Keratinocyte (primary cell): ENCODE data around the gene ADGRV1. TPM values are rescaled to one million over a fixed set of nuclear protein-coding genes. Genes with fewer than 3 reads are reported as not detected.

Experiments
- DNase-seq: peaks from one replicate; pipeline ENCODE4 v3.0.0-alpha.2; 2011; ENCODE audit warnings: low read depth, missing footprints, low spot score
- FAIRE-seq: peaks from 2 replicates; lab custom pipeline; 2011; peaks lifted over from hg19 to GRCh38; lab: Jason Lieb, UNC
- H2AFZ ChIP-seq: 2 replicates; pipeline ENCODE4 v1.6.0; 2012; ENCODE audit warnings: low read length, control low read depth, inconsistent platforms; ENCODE audit not compliant: control insufficient read depth
- H3K27ac ChIP-seq: 2 replicates; pipeline ENCODE4 v1.5.1; 2011; ENCODE audit warnings: low read length; ENCODE audit not compliant: control insufficient read depth, insufficient read depth
- H3K27me3 ChIP-seq: 3 replicates; pipeline ENCODE4 v1.6.0; 2011; ENCODE audit warnings: low read length; ENCODE audit not compliant: control insufficient read depth, insufficient read depth; ENCODE audit errors: extremely low read depth
- H3K36me3 ChIP-seq, 2 experiments: 2 replicates in 1 of 2; 3 replicates in 1 of 2; pipeline ENCODE4 v1.5.1; 2011; ENCODE audit warnings: low read length in 2 of 2, mild to moderate bottlenecking in 1 of 2; ENCODE audit not compliant: control insufficient read depth in 2 of 2, insufficient read depth in 2 of 2; ENCODE audit errors: extremely low read depth in 1 of 2
- H3K4me1 ChIP-seq: 3 replicates; pipeline ENCODE4 v1.5.1; 2011; ENCODE audit warnings: low read length; ENCODE audit not compliant: control insufficient read depth, insufficient read depth; ENCODE audit errors: extremely low read depth
- H3K4me2 ChIP-seq: 3 replicates; pipeline ENCODE4 v1.6.0; 2011; ENCODE audit warnings: low read depth, low read length; ENCODE audit not compliant: control insufficient read depth, insufficient read depth; ENCODE audit errors: extremely low read depth
- H3K4me3 ChIP-seq, 3 experiments: fragments of 200-600 bp in 1 of 3; sonication (generic) in 1 of 3; 2 replicates in 2 of 3; 3 replicates in 1 of 3; pipeline ENCODE4 v1.5.1; 2011 to 2016; ENCODE audit warnings: low read length in 3 of 3, mild to moderate bottlenecking in 3 of 3, control low read depth in 2 of 3, inconsistent platforms in 1 of 3, low read depth in 1 of 3, mixed read lengths in 1 of 3, mixed run types in 1 of 3, moderate library complexity in 1 of 3; ENCODE audit not compliant: control insufficient read depth in 2 of 3, insufficient read depth in 2 of 3; ENCODE audit errors: extremely low read depth in 1 of 3
- H3K79me2 ChIP-seq: 2 replicates; pipeline ENCODE4 v1.6.0; 2012; ENCODE audit warnings: low read length; ENCODE audit not compliant: control insufficient read depth, insufficient read depth
- H3K9ac ChIP-seq: 3 replicates; pipeline ENCODE4 v1.6.0; 2011; ENCODE audit warnings: low read length; ENCODE audit not compliant: control insufficient read depth, insufficient read depth; ENCODE audit errors: extremely low read depth
- H3K9me1 ChIP-seq: 3 replicates; pipeline ENCODE4 v1.6.0; 2011; ENCODE audit warnings: low read length; ENCODE audit not compliant: control insufficient read depth, insufficient read depth; ENCODE audit errors: extremely low read depth
- H3K9me3 ChIP-seq: 2 replicates; pipeline ENCODE4 v1.5.1; 2012; ENCODE audit warnings: low read depth, low read length; ENCODE audit not compliant: control insufficient read depth
- H4K20me1 ChIP-seq: 3 replicates; pipeline ENCODE4 v1.6.0; 2011; ENCODE audit warnings: low read length; ENCODE audit not compliant: control insufficient read depth, insufficient read depth; ENCODE audit errors: extremely low read depth
- EZH2 ChIP-seq: IDR thresholded peaks from one replicate; pipeline ENCODE4 v1.6.1; 2012; ENCODE audit warnings: inconsistent platforms, mild to moderate bottlenecking, low read length, moderate library complexity
- dilution Hi-C: fragments of 300-500 bp; cut with MboI; formaldehyde crosslinking; loops from one replicate; pipeline ENCODE4 v1.7.0; 2020; ENCODE audit warnings: low sequenced_read_pairs; ENCODE audit not compliant: extremely low pct_ligation_motif_present
- polyA plus RNA-seq, 5 experiments: library from polyadenylated mRNA; depleted of rRNA in 3 of 5; stranded (reverse) in 3 of 5; stranded (forward) in 1 of 5; unstranded in 1 of 5; fragments of >200 nt; gene quantifications; 1 replicate in 1 of 5; 2 replicates in 3 of 5; 3 replicates in 1 of 5; pipeline versions ENCODE4 v1.2.1 to v1.2.3, GENCODE V29; 2011 to 2012; ENCODE audit warnings: missing spikeins in 2 of 5, low read depth in 1 of 5, low replicate concordance in 1 of 5
- TF ChIP-seq, protein P1 (sequence below), 3 experiments: IDR thresholded peaks in 1 of 3; conservative IDR thresholded peaks in 1 of 3; optimal IDR thresholded peaks in 1 of 3; 2 replicates in 2 of 3; 3 replicates in 1 of 3; pipeline versions ENCODE3 to v1.5.1; 2011; ENCODE audit warnings: low read length in 3 of 3, mild to moderate bottlenecking in 3 of 3, moderate library complexity in 2 of 3, control low read depth in 1 of 3, inconsistent platforms in 1 of 3; ENCODE audit not compliant: insufficient read depth in 2 of 3; ENCODE audit errors: extremely low read depth in 1 of 3

ADGRV1 gene
- polyA plus RNA-seq, 1 donor (not counting 4 experiments of a cell fraction or from before 2014, with no cell fraction given): 0.05 TPM

DNA sequence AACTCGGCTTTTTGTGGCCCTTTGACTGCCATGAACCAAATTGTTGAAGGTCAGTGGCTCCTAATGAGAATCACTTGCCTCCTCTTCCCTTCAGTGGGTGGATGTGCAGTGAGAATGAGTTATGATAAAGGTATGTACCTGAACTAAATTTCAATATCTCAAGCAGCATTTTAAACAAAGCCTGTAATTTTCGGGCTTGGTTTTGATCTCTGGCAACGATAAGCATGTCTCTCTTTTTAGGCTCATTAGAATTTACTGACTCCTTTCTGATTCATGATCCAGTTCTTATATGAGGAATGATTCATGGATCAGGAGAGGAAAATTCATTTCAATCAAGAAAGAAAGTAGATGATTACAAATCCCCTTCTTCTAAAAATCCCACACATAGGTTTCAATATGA is 519.0 kb downstream of the ADGRV1 start:
- Histone ChIP-seq H3K9me3 (no peaks in the 10 kb centered on the region), H3K9me1 (no peaks in the 10 kb centered on the region), H3K4me1 (peaks cover 25% of the 10 kb centered on the region), H3K27me3 (no peaks in the 10 kb centered on the region), H3K4me3 (no peak overlapping the region), H3K9ac (no peak overlapping the region), H3K79me2 (no peaks in the 10 kb centered on the region), H3K4me2 (peak overlapping the region; percentile 57), H3K36me3 (no peaks in the 10 kb centered on the region), H3K27ac (peak overlapping the region; percentile 1), H2AFZ (no peak overlapping the region), H4K20me1 (no peaks in the 10 kb centered on the region)
- no peak for TF ChIP-seq EZH2
- TF ChIP-seq, protein P1, sequence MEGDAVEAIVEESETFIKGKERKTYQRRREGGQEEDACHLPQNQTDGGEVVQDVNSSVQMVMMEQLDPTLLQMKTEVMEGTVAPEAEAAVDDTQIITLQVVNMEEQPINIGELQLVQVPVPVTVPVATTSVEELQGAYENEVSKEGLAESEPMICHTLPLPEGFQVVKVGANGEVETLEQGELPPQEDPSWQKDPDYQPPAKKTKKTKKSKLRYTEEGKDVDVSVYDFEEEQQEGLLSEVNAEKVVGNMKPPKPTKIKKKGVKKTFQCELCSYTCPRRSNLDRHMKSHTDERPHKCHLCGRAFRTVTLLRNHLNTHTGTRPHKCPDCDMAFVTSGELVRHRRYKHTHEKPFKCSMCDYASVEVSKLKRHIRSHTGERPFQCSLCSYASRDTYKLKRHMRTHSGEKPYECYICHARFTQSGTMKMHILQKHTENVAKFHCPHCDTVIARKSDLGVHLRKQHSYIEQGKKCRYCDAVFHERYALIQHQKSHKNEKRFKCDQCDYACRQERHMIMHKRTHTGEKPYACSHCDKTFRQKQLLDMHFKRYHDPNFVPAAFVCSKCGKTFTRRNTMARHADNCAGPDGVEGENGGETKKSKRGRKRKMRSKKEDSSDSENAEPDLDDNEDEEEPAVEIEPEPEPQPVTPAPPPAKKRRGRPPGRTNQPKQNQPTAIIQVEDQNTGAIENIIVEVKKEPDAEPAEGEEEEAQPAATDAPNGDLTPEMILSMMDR (optimal IDR thresholded peaks at IDR 0.05 in 1 of 3, IDR thresholded peaks at IDR 0.05 in 1 of 3, conservative IDR thresholded peaks at IDR 0.05 in 1 of 3; ENCODE audit: extremely low read depth in 1 of 3, insufficient read depth in 2 of 3, low read length in 3 of 3): no peak
- DNase-seq: peak; percentile 25
- peak; percentile 85 for FAIRE-seq
- dilution Hi-C loops: no loop called here

DNA sequence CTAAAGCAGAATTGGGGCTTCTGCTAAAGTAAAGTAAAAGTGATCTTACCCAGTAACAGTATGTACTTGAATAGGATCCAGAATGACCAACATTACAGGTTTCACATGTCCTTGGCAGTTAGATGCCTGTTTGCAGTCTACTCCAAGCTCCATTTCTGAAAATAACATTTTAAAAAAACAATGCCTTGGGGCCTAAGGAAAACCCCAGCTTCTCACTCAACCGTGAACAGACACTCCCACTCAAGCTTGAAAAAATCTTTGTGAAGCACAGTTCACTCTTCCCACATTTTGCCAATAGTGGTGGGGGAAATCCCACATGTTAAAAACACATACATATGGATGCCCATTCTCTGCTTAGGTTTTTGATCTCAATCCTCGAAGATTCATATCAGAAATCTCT is 520.4 kb downstream of the ADGRV1 start:
- Histone ChIP-seq H2AFZ (peak overlapping the region; percentile 37), H3K36me3 (no peaks in the 10 kb centered on the region), H3K4me3 (no peak overlapping the region), H3K27me3 (no peaks in the 10 kb centered on the region), H3K79me2 (no peaks in the 10 kb centered on the region), H3K27ac (no peak overlapping the region), H3K9ac (no peak overlapping the region), H3K4me1 (peaks cover 22% of the 10 kb centered on the region), H3K9me3 (no peaks in the 10 kb centered on the region), H4K20me1 (no peaks in the 10 kb centered on the region), H3K4me2 (no peak overlapping the region), H3K9me1 (no peaks in the 10 kb centered on the region)
- no peak for FAIRE-seq
- dilution Hi-C loops: no loop called here
- TF ChIP-seq, protein P1 (optimal IDR thresholded peaks at IDR 0.05 in 1 of 3, IDR thresholded peaks at IDR 0.05 in 1 of 3, conservative IDR thresholded peaks at IDR 0.05 in 1 of 3; ENCODE audit: extremely low read depth in 1 of 3, insufficient read depth in 2 of 3, low read length in 3 of 3): no peak
- no peak for TF ChIP-seq EZH2
- DNase-seq: no peak
